ENCODE data around the gene BLOC1S3. TPM values are rescaled to one million over a fixed set of nuclear protein-coding genes. Genes with fewer than 3 reads are reported as not detected.

Gene BLOC1S3
- total RNA-seq, 2 experiments from 2014 or later = 8.1 to 13.8 TPM

Other genes starting within 250 kb of the BLOC1S3 start
- gene APOC4, start 236.5 kb upstream of the BLOC1S3 start, total RNA-seq (2014; rRNA removed; shearing (Covaris generic)) = not detected in 2 replicates
- not detected in 2 replicates for gene APOC4, start 236.5 kb upstream of the BLOC1S3 start, total RNA-seq (2022)
- 0.35 TPM in 1 of 2 replicates, not detected in the other for gene APOC2, start 232.7 kb upstream of the BLOC1S3 start, total RNA-seq (2014; rRNA removed; shearing (Covaris generic))
- not detected in 2 replicates for gene APOC2, start 232.7 kb upstream of the BLOC1S3 start, total RNA-seq (2022)
- gene CLPTM1, start 223.4 kb upstream of the BLOC1S3 start, total RNA-seq (2014; rRNA removed; shearing (Covaris generic)) = 32.2 and 34.0 TPM in 2 replicates
- gene CLPTM1, start 223.4 kb upstream of the BLOC1S3 start, total RNA-seq (2022) = 70.3 and 86.3 TPM in 2 replicates
- 36.4 and 36.9 TPM in 2 replicates for gene RELB, start 177.3 kb upstream of the BLOC1S3 start, total RNA-seq (2014; rRNA removed; shearing (Covaris generic))
- gene RELB, start 177.3 kb upstream of the BLOC1S3 start, total RNA-seq (2022) = 51.1 and 61.7 TPM in 2 replicates
- gene CLASRP, start 139.7 kb upstream of the BLOC1S3 start, total RNA-seq (2014; rRNA removed; shearing (Covaris generic)) = 142 and 152 TPM in 2 replicates
- gene CLASRP, start 139.7 kb upstream of the BLOC1S3 start, total RNA-seq (2022) = 166 and 181 TPM in 2 replicates
- gene ZNF296, start 102.3 kb upstream of the BLOC1S3 start, total RNA-seq (2014; rRNA removed; shearing (Covaris generic)) = 10.6 and 13.5 TPM in 2 replicates
- 31.4 and 31.6 TPM in 2 replicates for gene ZNF296, start 102.3 kb upstream of the BLOC1S3 start, total RNA-seq (2022)
- 45.2 and 60.0 TPM in 2 replicates for gene GEMIN7, start 99.5 kb upstream of the BLOC1S3 start, total RNA-seq (2014; rRNA removed; shearing (Covaris generic))
- 38.8 and 46.3 TPM in 2 replicates for gene GEMIN7, start 99.5 kb upstream of the BLOC1S3 start, total RNA-seq (2022)
- gene PPP1R37, start 85.6 kb upstream of the BLOC1S3 start, total RNA-seq (2014; rRNA removed; shearing (Covaris generic)) = 35.5 and 48.6 TPM in 2 replicates
- 24.7 and 27.7 TPM in 2 replicates for gene PPP1R37, start 85.6 kb upstream of the BLOC1S3 start, total RNA-seq (2022)
- gene NKPD1, start 17.8 kb upstream of the BLOC1S3 start, total RNA-seq (2014; rRNA removed; shearing (Covaris generic)) = 0.50 and 1.0 TPM in 2 replicates
- 1.00 and 1.0 TPM in 2 replicates for gene NKPD1, start 17.8 kb upstream of the BLOC1S3 start, total RNA-seq (2022)
- gene TRAPPC6A, start 547 bp upstream of the BLOC1S3 start, total RNA-seq (2014; rRNA removed; shearing (Covaris generic)) = 50.5 and 55.6 TPM in 2 replicates
- 70.9 and 81.9 TPM in 2 replicates for gene TRAPPC6A, start 547 bp upstream of the BLOC1S3 start, total RNA-seq (2022)
- not detected in 2 replicates for gene EXOC3L2, start 66.6 kb downstream of the BLOC1S3 start, total RNA-seq (2014; rRNA removed; shearing (Covaris generic))
- gene EXOC3L2, start 66.6 kb downstream of the BLOC1S3 start, total RNA-seq (2022) = not detected in 2 replicates
- gene MARK4, start 72.5 kb downstream of the BLOC1S3 start, total RNA-seq (2014; rRNA removed; shearing (Covaris generic)) = 10.4 and 14.2 TPM in 2 replicates
- 24.5 and 25.6 TPM in 2 replicates for gene MARK4, start 72.5 kb downstream of the BLOC1S3 start, total RNA-seq (2022)
- not detected in 2 replicates for gene CKM, start 144.1 kb downstream of the BLOC1S3 start, total RNA-seq (2014; rRNA removed; shearing (Covaris generic))
- gene CKM, start 144.1 kb downstream of the BLOC1S3 start, total RNA-seq (2022) = not detected in 2 replicates
- not detected in 2 replicates for gene KLC3, start 162.0 kb downstream of the BLOC1S3 start, total RNA-seq (2014; rRNA removed; shearing (Covaris generic))
- gene KLC3, start 162.0 kb downstream of the BLOC1S3 start, total RNA-seq (2022) = not detected in 2 replicates
- gene ERCC2, start 191.8 kb downstream of the BLOC1S3 start, total RNA-seq (2014; rRNA removed; shearing (Covaris generic)) = 12.8 and 21.0 TPM in 2 replicates
- gene ERCC2, start 191.8 kb downstream of the BLOC1S3 start, total RNA-seq (2022) = 24.4 and 30.8 TPM in 2 replicates
- 5.3 and 7.8 TPM in 2 replicates for gene PPP1R13L, start 226.3 kb downstream of the BLOC1S3 start, total RNA-seq (2014; rRNA removed; shearing (Covaris generic))
- gene PPP1R13L, start 226.3 kb downstream of the BLOC1S3 start, total RNA-seq (2022) = 15.5 and 17.4 TPM in 2 replicates
- 16.3 and 28.0 TPM in 2 replicates for gene POLR1G, start 227.9 kb downstream of the BLOC1S3 start, total RNA-seq (2014; rRNA removed; shearing (Covaris generic))
- gene POLR1G, start 227.9 kb downstream of the BLOC1S3 start, total RNA-seq (2022) = 8.8 and 10.8 TPM in 2 replicates
- gene ERCC1, start 245.1 kb downstream of the BLOC1S3 start, total RNA-seq (2014; rRNA removed; shearing (Covaris generic)) = 125 and 126 TPM in 2 replicates
- gene ERCC1, start 245.1 kb downstream of the BLOC1S3 start, total RNA-seq (2022) = 46.2 and 59.4 TPM in 2 replicates

All from OCI-LY7 (cell line).